Ovary (tissue), 3 donors: ENCODE measurements around the gene SND1.

Experiments used
- POLR2A ChIP-seq: fragments of 450-650 bp; IDR thresholded peaks from one replicate; pipeline ENCODE4 v1.6.1; 2017; ENCODE audit warnings: antibody characterized with exemption, mild to moderate bottlenecking, moderate library complexity
- TF ChIP-seq, protein P1 (sequence below), 3 donors: fragments of 450-650 bp in 2 of 3; fragments of 200-600 bp in 1 of 3; IDR thresholded peaks; one replicate each; pipeline versions ENCODE4 v1.5.1 to v1.8.0; 2016 to 2022; ENCODE audit warnings: antibody characterized with exemption in 3 of 3, mild to moderate bottlenecking in 1 of 3
- donor health status: DM: no; HTN: no; CAD: no.

GRCh38 chr7:128091106-128091505 is 439.1 kb downstream of the SND1 start:
- TF ChIP-seq, protein P1, sequence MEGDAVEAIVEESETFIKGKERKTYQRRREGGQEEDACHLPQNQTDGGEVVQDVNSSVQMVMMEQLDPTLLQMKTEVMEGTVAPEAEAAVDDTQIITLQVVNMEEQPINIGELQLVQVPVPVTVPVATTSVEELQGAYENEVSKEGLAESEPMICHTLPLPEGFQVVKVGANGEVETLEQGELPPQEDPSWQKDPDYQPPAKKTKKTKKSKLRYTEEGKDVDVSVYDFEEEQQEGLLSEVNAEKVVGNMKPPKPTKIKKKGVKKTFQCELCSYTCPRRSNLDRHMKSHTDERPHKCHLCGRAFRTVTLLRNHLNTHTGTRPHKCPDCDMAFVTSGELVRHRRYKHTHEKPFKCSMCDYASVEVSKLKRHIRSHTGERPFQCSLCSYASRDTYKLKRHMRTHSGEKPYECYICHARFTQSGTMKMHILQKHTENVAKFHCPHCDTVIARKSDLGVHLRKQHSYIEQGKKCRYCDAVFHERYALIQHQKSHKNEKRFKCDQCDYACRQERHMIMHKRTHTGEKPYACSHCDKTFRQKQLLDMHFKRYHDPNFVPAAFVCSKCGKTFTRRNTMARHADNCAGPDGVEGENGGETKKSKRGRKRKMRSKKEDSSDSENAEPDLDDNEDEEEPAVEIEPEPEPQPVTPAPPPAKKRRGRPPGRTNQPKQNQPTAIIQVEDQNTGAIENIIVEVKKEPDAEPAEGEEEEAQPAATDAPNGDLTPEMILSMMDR (IDR thresholded peaks at IDR 0.05), result no peak
- no peak for TF ChIP-seq POLR2A
